GM12872 (cell line): ENCODE data around the gene CDK9.
A peak's percentile ranks its signal among the peaks of the same experiment; 100 is the strongest.

Experiments used
- CTCF ChIP-seq: IDR thresholded peaks from 3 replicates; pipeline ENCODE4 v1.5.1; 2011; ENCODE audit warnings: low read depth, mild to moderate bottlenecking, low read length, moderate library complexity; ENCODE audit not compliant: insufficient read depth

The CDK9 gene

GRCh38 chr9:127778280-127779135, 7.3 kb upstream of the CDK9 start, which contains the start of gene SH2D3C:
TSS of gene SH2D3C (minus strand) at chr9:127778666. CDS start at chr9:127778627, 39 bp downstream.
- no peak for TF ChIP-seq CTCF

- TF ChIP-seq CTCF, result no peak
These were observed 6.5 kb upstream of the CDK9 start for GRCh38 chr9:127779136-127779981.

- TF ChIP-seq CTCF, result no peak
These were observed 5.5 kb upstream of the CDK9 start for GRCh38 chr9:127780126-127780885.

GRCh38 chr9:127781806-127782205, 4.0 kb upstream of the CDK9 start:
- no peak for TF ChIP-seq CTCF

GRCh38 chr9:127783111-127784008, 2.5 kb upstream of the CDK9 start:
- no peak for TF ChIP-seq CTCF

- TF ChIP-seq CTCF, result peak; percentile 80
These were observed 556 bp upstream of the CDK9 start for GRCh38 chr9:127785023-127785932.
